HepG2 (cell line): ENCODE results near the gene ATG2A. TPM values are rescaled to one million over a fixed set of nuclear protein-coding genes. Genes with fewer than 3 reads are reported as not detected.

ENCODE experiments used
- FUBP1 ChIP-seq: sonication (generic); formaldehyde crosslinking; IDR thresholded peaks from 2 replicates; pipeline ENCODE4 v1.5.1; 2020; ENCODE audit warnings: missing genetic modification reagents, mild to moderate bottlenecking, borderline replicate concordance
- HHEX ChIP-seq: IDR thresholded peaks from 2 replicates; pipeline ENCODE4 v1.6.1; 2016; ENCODE audit warnings: control low read depth
- KIAA2018 ChIP-seq: sonication (generic); formaldehyde crosslinking; IDR thresholded peaks from 2 replicates; pipeline ENCODE4 v1.5.0; 2020; ENCODE audit warnings: mild to moderate bottlenecking, missing genetic modification reagents, borderline replicate concordance
- MXD4 ChIP-seq: IDR thresholded peaks from 2 replicates; pipeline ENCODE4 v1.6.1; 2016; ENCODE audit warnings: mild to moderate bottlenecking, missing biosample characterization, missing genetic modification reagents
- PHB2 ChIP-seq: fragments of 450-650 bp; IDR thresholded peaks from 2 replicates; pipeline ENCODE4 v1.6.1; 2018; ENCODE audit not compliant: partially characterized antibody
- SP2 ChIP-seq: sonication (generic); formaldehyde crosslinking; IDR thresholded peaks from 2 replicates; pipeline ENCODE4 v1.5.1; 2020; ENCODE audit warnings: mild to moderate bottlenecking, missing genetic modification reagents
- ZBTB49 ChIP-seq: sonication (generic); formaldehyde crosslinking; IDR thresholded peaks from 2 replicates; pipeline ENCODE4 v1.4.0; 2020; ENCODE audit warnings: missing genetic modification reagents, borderline replicate concordance
- ZNF326 ChIP-seq: sonication (generic); formaldehyde crosslinking; IDR thresholded peaks from 2 replicates; pipeline ENCODE4 v1.4.0; 2020; ENCODE audit warnings: missing genetic modification reagents, borderline replicate concordance
- ZNF34 ChIP-seq: sonication (generic); formaldehyde crosslinking; IDR thresholded peaks from 2 replicates; pipeline ENCODE4 v1.4.0; 2020; ENCODE audit warnings: mild to moderate bottlenecking, missing genetic modification reagents, borderline replicate concordance
- ZNF547 ChIP-seq: sonication (generic); formaldehyde crosslinking; IDR thresholded peaks from 2 replicates; pipeline ENCODE4 v1.5.1; 2020; ENCODE audit warnings: mild to moderate bottlenecking, missing genetic modification reagents
- ZNF639 ChIP-seq: conservative IDR thresholded peaks from 2 replicates; pipeline ENCODE4 v1.6.1; 2018; ENCODE audit warnings: missing genetic modification reagents
- ZNF709 ChIP-seq: sonication (generic); formaldehyde crosslinking; IDR thresholded peaks from 2 replicates; pipeline ENCODE4 v1.5.0; 2020; ENCODE audit warnings: mild to moderate bottlenecking, missing genetic modification reagents
- ZNF747 ChIP-seq: sonication (generic); formaldehyde crosslinking; IDR thresholded peaks from 2 replicates; pipeline ENCODE4 v1.8.1; 2023; ENCODE audit warnings: missing genetic modification reagents, mild to moderate bottlenecking, borderline replicate concordance
- polyA plus RNA-seq, 8 experiments: library from polyadenylated mRNA; depleted of rRNA in 3 of 8; stranded (reverse) in 7 of 8; unstranded in 1 of 8; fragments of >200 nt; fragmentation: Illumina TruSeq in 4 of 8; extraction: Trizol in 4 of 8; gene quantifications; 2 replicates each; pipeline versions ENCODE4 v1.2.1 to v1.2.3, GENCODE V29; 2011 to 2016; ENCODE audit warnings: low read depth in 4 of 8, missing spikeins in 1 of 8, mixed read lengths in 1 of 8; ENCODE audit not compliant: insufficient read depth in 1 of 8
- total RNA-seq, 5 experiments: library from RNA; depleted of rRNA; stranded (reverse); fragments of >200 nt; fragmentation: Illumina TruSeq; extraction: Trizol; gene quantifications; 2 replicates each; pipeline ENCODE4 v1.2.3, GENCODE V29; 2016; ENCODE audit warnings: low read depth in 1 of 5

Gene ATG2A
- total and polyA plus RNA-seq, 2 of the 13 experiments (the other 11 are each of a cell fraction or from before 2014, with no cell fraction given), result 6.7 to 8.0 TPM

GRCh38 chr11:64870176-64870892, 46.7 kb downstream of the ATG2A start (continued):
- TF ChIP-seq FUBP1 (CRISPR knock-in tag), result no peak
- no peak for TF ChIP-seq KIAA2018 (CRISPR knock-in tag)
- no peak for TF ChIP-seq ZNF326 (CRISPR knock-in tag)
- no peak for TF ChIP-seq ZNF639
- TF ChIP-seq PHB2, result no peak
- TF ChIP-seq SP2, result no peak
- TF ChIP-seq HHEX (CRISPR knock-in tag), result no peak
- no peak for TF ChIP-seq MXD4 (CRISPR knock-in tag)
- no peak for TF ChIP-seq ZNF709
- no peak for TF ChIP-seq ZBTB49
- no peak for TF ChIP-seq ZNF747 (CRISPR knock-in tag)
- TF ChIP-seq ZNF547 (CRISPR knock-in tag), result 0 out of 2 replicates have a peak, but pooled peaks have one; percentile 38
- TF ChIP-seq ZNF34 (CRISPR knock-in tag), result no peak
